Common myeloid progenitor, CD34-positive (primary cell): ENCODE results near the gene SERAC1.

Source experiments
- CTCF ChIA-PET: fragments of 350-600 bp; sonication (Branson Sonifier 250); formaldehyde crosslinking; loops from one replicate; lab custom pipeline; 2021; ENCODE audit warnings: antibody characterized with exemption; lab: Charles Lee
- POLR2A ChIA-PET: fragments of 350-600 bp; sonication (Branson Sonifier 250); formaldehyde crosslinking; loops from one replicate; lab custom pipeline; 2021; ENCODE audit warnings: antibody characterized with exemption; lab: Charles Lee
- DNase-seq, 3 donors: peaks; one replicate each; pipeline versions ENCODE4 v3.0.0 to v3.0.0-alpha.2; 2013
- H3K27ac ChIP-seq, 2 experiments: 1 replicate in 1 of 2; 2 replicates in 1 of 2; pipeline ENCODE4 v1.7.0; 2013; ENCODE audit warnings: inconsistent platforms in 2 of 2, low read length in 2 of 2, mild to moderate bottlenecking in 2 of 2, low read depth in 1 of 2, moderate library complexity in 1 of 2; ENCODE audit not compliant: severe bottlenecking in 2 of 2, insufficient read depth in 1 of 2, poor library complexity in 1 of 2
- H3K27me3 ChIP-seq, 5 experiments: replicated peaks in 2 of 5; 1 replicate in 3 of 5; 2 replicates in 2 of 5; pipeline versions ENCODE4 v1.6.1 to v1.7.0; 2013; ENCODE audit warnings: low read length in 4 of 5, mild to moderate bottlenecking in 2 of 5, moderate library complexity in 2 of 5, inconsistent platforms in 1 of 5; ENCODE audit not compliant: insufficient read depth in 5 of 5, control insufficient read depth in 4 of 5
- H3K36me3 ChIP-seq, 4 experiments: 1 replicate in 2 of 4; 2 replicates in 2 of 4; pipeline versions ENCODE4 v1.6.1 to v1.7.0; 2013; ENCODE audit warnings: low read length in 3 of 4, control low read depth in 1 of 4, mild to moderate bottlenecking in 1 of 4; ENCODE audit not compliant: control insufficient read depth in 4 of 4, insufficient read depth in 4 of 4
- H3K4me1 ChIP-seq, 4 experiments: 1 replicate in 3 of 4; 2 replicates in 1 of 4; pipeline versions ENCODE4 v1.6.1 to v1.7.1; 2013; ENCODE audit warnings: low read length in 3 of 4, mild to moderate bottlenecking in 3 of 4, control low read depth in 1 of 4, inconsistent platforms in 1 of 4, moderate library complexity in 1 of 4; ENCODE audit not compliant: control insufficient read depth in 4 of 4, insufficient read depth in 4 of 4; ENCODE audit errors: control extremely low read depth in 1 of 4
- H3K4me3 ChIP-seq, 7 experiments: 1 replicate in 4 of 7; 2 replicates in 3 of 7; pipeline versions ENCODE4 v1.5.1 to v1.7.0; 2013; ENCODE audit warnings: mild to moderate bottlenecking in 7 of 7, low read length in 6 of 7, moderate library complexity in 6 of 7, inconsistent platforms in 2 of 7, low read depth in 2 of 7, control low read depth in 1 of 7; ENCODE audit not compliant: insufficient read depth in 4 of 7, control insufficient read depth in 1 of 7; ENCODE audit errors: extremely low read depth in 1 of 7
- H3K9me3 ChIP-seq, 5 experiments: 1 replicate in 4 of 5; 2 replicates in 1 of 5; pipeline versions ENCODE4 v1.6.1 to v1.7.1; 2013; ENCODE audit warnings: low read length in 4 of 5, mild to moderate bottlenecking in 2 of 5, inconsistent platforms in 1 of 5, low read depth in 1 of 5, moderate library complexity in 1 of 5; ENCODE audit not compliant: control insufficient read depth in 4 of 5, insufficient read depth in 2 of 5; ENCODE audit errors: control extremely low read depth in 1 of 5
- WGBS: methylation state at CpG from one replicate; pipeline ENCODE4 v1.1.5; 2013; ENCODE audit not compliant: insufficient coverage; 5-methylcytosine and 5-hydroxymethylcytosine counted together

Gene SERAC1

GRCh38 chr6:158161566-158162254 is 6.4 kb downstream of the SERAC1 start:
- CTCF ChIA-PET = interaction anchor here (0.6 to 1.6 kb wide), 7 partner anchors 9 to 67 kb away, joined by 3 read pairs; no protein-coding TSS in a partner anchor

GRCh38 chr6:158160932-158161539 is 7.0 kb downstream of the SERAC1 start:
- 100% methylated on average over 2 of the region's 3 CpGs for WGBS
- Histone ChIP-seq H3K9me3 (no peaks in the 10 kb centered on the region), H3K36me3 (peaks cover 3 to 17% (median 8%) of the 10 kb centered on the region in 4 experiments), H3K27ac (no peak overlapping the region), H3K27me3 (no peaks in the 10 kb centered on the region), H3K4me1 (peaks cover 0 to 5% (median 2%) of the 10 kb centered on the region in 4 experiments), H3K4me3 (no peak overlapping the region)
- no peak for DNase-seq
- CTCF ChIA-PET = interaction anchor here (0.6 to 1.6 kb wide), 6 partner anchors 15 to 67 kb away, joined by 3 read pairs; no protein-coding TSS in a partner anchor
- POLR2A ChIA-PET = no interaction called here

More at GRCh38 chr6:158161566-158162254, 6.4 kb downstream of the SERAC1 start:
- 91% methylated on average over 5 of the region's 5 CpGs for WGBS
- Histone ChIP-seq H3K27me3 (no peaks in the 10 kb centered on the region), H3K4me1 (peaks cover 0 to 10% (median 3%) of the 10 kb centered on the region in 4 experiments), H3K4me3 (no peak overlapping the region), H3K27ac (no peak overlapping the region), H3K36me3 (peaks cover 3 to 13% (median 7%) of the 10 kb centered on the region in 4 experiments), H3K9me3 (no peaks in the 10 kb centered on the region)
- POLR2A ChIA-PET = no interaction called here
- no peak for DNase-seq

GRCh38 chr6:158158748-158159147 is 9.3 kb downstream of the SERAC1 start:
- H3K27me3 ChIP-seq = no peaks in the 10 kb centered on the region
- no peak overlapping the region for H3K27ac ChIP-seq
- ChIA-PET POLR2A (no interaction called here), CTCF (interaction anchor here (1.0 to 2.2 kb wide), 3 partner anchors 9 to 60 kb away, joined by 3 to 8 read pairs (median 3); no protein-coding TSS in a partner anchor)
- peaks cover 6 to 31% (median 9%) of the 10 kb centered on the region in 4 experiments for H3K36me3 ChIP-seq
- DNase-seq = no peak
- WGBS = 100% methylated on average over 1 of the region's 2 CpGs
- peaks cover 0 to 5% (median 2%) of the 10 kb centered on the region in 4 experiments for H3K4me1 ChIP-seq
- H3K4me3 ChIP-seq = no peak overlapping the region
- H3K9me3 ChIP-seq = no peaks in the 10 kb centered on the region

- Histone ChIP-seq H3K4me1 (peaks cover 0 to 5% (median 2%) of the 10 kb centered on the region in 4 experiments), H3K27ac (no peak overlapping the region), H3K9me3 (no peaks in the 10 kb centered on the region), H3K36me3 (peaks cover 6 to 33% (median 10%) of the 10 kb centered on the region in 4 experiments), H3K4me3 (no peak overlapping the region), H3K27me3 (no peaks in the 10 kb centered on the region)
- no CpG with 5 or more reads among the region's 2 CpGs for WGBS
- ChIA-PET POLR2A (no interaction called here), CTCF (interaction anchor here (1.3 to 2.2 kb wide), 2 partner anchors 8 to 61 kb away, joined by 3 to 8 read pairs; no protein-coding TSS in a partner anchor)
- DNase-seq = peak in 2 of 3 donors; percentile 19 to 21
Measured at GRCh38 chr6:158158123-158158522, 9.9 kb downstream of the SERAC1 start.

- peaks cover 9 to 35% (median 12%) of the 10 kb centered on the region in 4 experiments for H3K36me3 ChIP-seq
- CTCF ChIA-PET = interaction anchor here (0.6 to 1.3 kb wide), 4 partner anchors 8 to 186 kb away, joined by 3 read pairs; no protein-coding TSS in a partner anchor
- no peaks in the 10 kb centered on the region for H3K27me3 ChIP-seq
- no peak overlapping the region for H3K4me3 ChIP-seq
- POLR2A ChIA-PET = no interaction called here
- 80% methylated on average over 1 of the region's 5 CpGs for WGBS
- peak in 2 of 3 donors; percentile 28 to 41 for DNase-seq
- H3K4me1 ChIP-seq = peaks cover 0 to 5% (median 2%) of the 10 kb centered on the region in 4 experiments
- no peaks in the 10 kb centered on the region for H3K9me3 ChIP-seq
- no peak overlapping the region for H3K27ac ChIP-seq
Measured at GRCh38 chr6:158157064-158157764, 10.8 kb downstream of the SERAC1 start.

GRCh38 chr6:158154816-158155215 is 13.2 kb downstream of the SERAC1 start:
- 100% methylated on average over 7 of the region's 8 CpGs for WGBS
- Histone ChIP-seq H3K36me3 (peaks cover 11 to 36% (median 14%) of the 10 kb centered on the region in 4 experiments), H3K27me3 (no peaks in the 10 kb centered on the region), H3K4me1 (no peaks in the 10 kb centered on the region), H3K9me3 (no peaks in the 10 kb centered on the region), H3K4me3 (no peak overlapping the region), H3K27ac (no peak overlapping the region)
- ChIA-PET CTCF (interaction anchor here (1.0 to 1.7 kb wide), 2 partner anchors 9 to 51 kb away, joined by 4 read pairs; no protein-coding TSS in a partner anchor), POLR2A (no interaction called here)
- no peak for DNase-seq
